HepG2 (cell line): ENCODE results near the gene TBC1D10B. TPM values are rescaled to one million over a fixed set of nuclear protein-coding genes. Genes with fewer than 3 reads are reported as not detected.
A peak's percentile ranks its signal among the peaks of the same experiment; 100 is the strongest.

ENCODE experiments used
- ATAC-seq: fragments of 200-7000 bp; cut with Tn5 transposase; 3 replicates; pipeline ENCODE4 v1.9.1; 2020; ENCODE audit warnings: mild to moderate bottlenecking, moderate library complexity
- BruUV-seq: library from RNA; stranded (reverse); fragments of 400-500 nt; replicated peaks from 2 replicates; lab custom pipeline; 2021; lab: Mats Ljungman, UMichigan
- CTCF ChIA-PET: fragments of 300-600 bp; formaldehyde crosslinking; extraction: SDS; loops from one replicate; lab custom pipeline; 2021; ENCODE audit warnings: low total read pairs, inconsistent platforms, low intra/inter-chr PET ratio; lab: Yijun Ruan, JAX
- POLR2A ChIA-PET: fragments of 350-600 bp; sonication (Branson Sonifier 250); formaldehyde crosslinking; loops from one replicate; lab custom pipeline; 2020; ENCODE audit warnings: antibody characterized with exemption, inconsistent platforms; lab: Yijun Ruan, JAX
- DNase-seq: peaks from one replicate; pipeline ENCODE4 v3.0.0-alpha.2; 2015; ENCODE audit warnings: low spot score
- FAIRE-seq: peaks from 3 replicates; lab custom pipeline; 2011; peaks lifted over from hg19 to GRCh38; lab: Jason Lieb, UNC
- H2AFZ ChIP-seq: one replicate; pipeline ENCODE4 v1.6.1; 2011; ENCODE audit warnings: low read length, inconsistent platforms
- H3K27ac ChIP-seq: fragments of 300-600 bp; 3 replicates; pipeline ENCODE4 v1.8.0; 2011; ENCODE audit warnings: mixed run types, mild to moderate bottlenecking, mixed read lengths, low read length, inconsistent platforms; ENCODE audit not compliant: insufficient read depth; ENCODE audit errors: extremely low read length
- H3K27me3 ChIP-seq, 2 experiments: fragments of 200-600 bp in 1 of 2; 2 replicates in 1 of 2; 3 replicates in 1 of 2; pipeline versions ENCODE4 v1.6.0 to v1.8.0; 2011; ENCODE audit warnings: low read length in 2 of 2, mild to moderate bottlenecking in 2 of 2, moderate library complexity in 2 of 2, inconsistent platforms in 1 of 2; ENCODE audit not compliant: insufficient read depth in 2 of 2, control insufficient read depth in 1 of 2
- H3K36me3 ChIP-seq, 2 experiments: fragments of 200-600 bp in 1 of 2; replicated peaks in 1 of 2; 2 replicates in 1 of 2; 3 replicates in 1 of 2; pipeline versions ENCODE4 v1.5.1 to v1.8.0; 2011; ENCODE audit warnings: low read length in 2 of 2, inconsistent platforms in 1 of 2; ENCODE audit not compliant: insufficient read depth in 2 of 2, control insufficient read depth in 1 of 2
- H3K4me1 ChIP-seq: 2 replicates; pipeline ENCODE4 v1.5.1; 2012; ENCODE audit warnings: low read length, inconsistent platforms; ENCODE audit not compliant: insufficient read depth
- H3K4me2 ChIP-seq: 2 replicates; pipeline ENCODE4 v1.6.0; 2011; ENCODE audit warnings: low read depth, low read length, inconsistent platforms
- H3K4me3 ChIP-seq, 3 experiments: fragments of 200-600 bp in 1 of 3; sonication (generic), shearing (Covaris generic) in 1 of 3; replicated peaks in 1 of 3; 2 replicates each; pipeline ENCODE4 v1.5.1; 2011 to 2016; ENCODE audit warnings: low read length in 3 of 3, inconsistent platforms in 2 of 3, low read depth in 2 of 3, mild to moderate bottlenecking in 2 of 3, control low read depth in 1 of 3, mixed read lengths in 1 of 3; ENCODE audit not compliant: insufficient read depth in 1 of 3
- H3K79me2 ChIP-seq: one replicate; pipeline ENCODE4 v1.6.1; 2011; ENCODE audit warnings: low read length, inconsistent platforms; ENCODE audit not compliant: insufficient read depth
- H3K9ac ChIP-seq: 2 replicates; pipeline ENCODE4 v1.6.0; 2011; ENCODE audit warnings: mild to moderate bottlenecking, low read depth, low read length, inconsistent platforms; ENCODE audit not compliant: insufficient read depth
- H3K9me3 ChIP-seq: 2 replicates; pipeline ENCODE4 v1.5.1; 2012; ENCODE audit warnings: mild to moderate bottlenecking, low read length
- H4K20me1 ChIP-seq: 2 replicates; pipeline ENCODE4 v1.6.0; 2011; ENCODE audit warnings: inconsistent platforms, mild to moderate bottlenecking, low read length, moderate library complexity; ENCODE audit not compliant: insufficient read depth
- HMGA1 ChIP-seq: sonication (generic); formaldehyde crosslinking; conservative IDR thresholded peaks from 2 replicates; pipeline ENCODE4 v1.4.0; 2020; ENCODE audit warnings: missing genetic modification reagents
- HNF4A ChIP-seq: sonication (generic); formaldehyde crosslinking; IDR thresholded peaks from 2 replicates; pipeline ENCODE4 v1.4.0; 2020; ENCODE audit warnings: missing genetic modification reagents
- KAT8 ChIP-seq: IDR thresholded peaks from 2 replicates; pipeline ENCODE4 v1.6.1; 2016; ENCODE audit warnings: missing genetic modification reagents, missing compliant biosample characterization
- KDM5B ChIP-seq: sonication (generic); formaldehyde crosslinking; IDR thresholded peaks from 2 replicates; pipeline ENCODE4 v1.4.0; 2020; ENCODE audit warnings: missing genetic modification reagents, mild to moderate bottlenecking, borderline replicate concordance
- KMT2B ChIP-seq: IDR thresholded peaks from 2 replicates; pipeline ENCODE4 v1.6.1; 2016; ENCODE audit warnings: missing genetic modification reagents, missing compliant biosample characterization
- MAZ ChIP-seq, 2 experiments: sonication (generic) in 1 of 2; formaldehyde crosslinking in 1 of 2; IDR thresholded peaks; 2 replicates each; pipeline versions ENCODE4 v1.5.0 to v1.6.1; 2012 to 2020; ENCODE audit warnings: low read depth in 2 of 2, mild to moderate bottlenecking in 2 of 2, borderline replicate concordance in 1 of 2, improper control_type of control experiment in 1 of 2, low read length in 1 of 2, missing genetic modification reagents in 1 of 2, moderate library complexity in 1 of 2
- STAG1 ChIP-seq: sonication (generic); formaldehyde crosslinking; IDR thresholded peaks from 2 replicates; pipeline ENCODE4 v1.4.0; 2020; ENCODE audit warnings: missing genetic modification reagents
- TAF15 ChIP-seq: fragments of 200-400 bp; formaldehyde crosslinking; IDR thresholded peaks from one replicate; pipeline ENCODE4 v1.6.1; 2018; ENCODE audit warnings: mild to moderate bottlenecking, low read depth, low read length; ENCODE audit not compliant: poor library complexity, severe bottlenecking
- ZNF563 ChIP-seq: sonication (generic); formaldehyde crosslinking; IDR thresholded peaks from 2 replicates; pipeline ENCODE4 v1.8.0; 2022; ENCODE audit warnings: mild to moderate bottlenecking, moderate library complexity, missing genetic modification reagents
- WGBS: methylation state at CpG from one replicate; pipeline ENCODE4 v1.1.6; 2017; ENCODE audit warnings: low lambda C conversion rate; 5-methylcytosine and 5-hydroxymethylcytosine counted together
- in situ Hi-C: cut with HindIII; loops from 2 replicates; pipeline ENCODE4 v1.10.0; 2017; ENCODE audit warnings: low pct_unique_long_range_greater_than_20kb; ENCODE audit not compliant: extremely low pct_ligation_motif_present
- intact Hi-C: fragments of 100-400 bp; cut with micrococcal nuclease; formaldehyde crosslinking; loops from one replicate; pipeline ENCODE4 v1.10.0; 2022; ENCODE audit not compliant: unreplicated experiment
- polyA plus RNA-seq, 8 experiments: library from polyadenylated mRNA; depleted of rRNA in 3 of 8; stranded (reverse) in 7 of 8; unstranded in 1 of 8; fragments of >200 nt; fragmentation: Illumina TruSeq in 4 of 8; extraction: Trizol in 4 of 8; gene quantifications; 2 replicates each; pipeline versions ENCODE4 v1.2.1 to v1.2.3, GENCODE V29; 2011 to 2016; ENCODE audit warnings: low read depth in 4 of 8, missing spikeins in 1 of 8, mixed read lengths in 1 of 8; ENCODE audit not compliant: insufficient read depth in 1 of 8
- total RNA-seq, 5 experiments: library from RNA; depleted of rRNA; stranded (reverse); fragments of >200 nt; fragmentation: Illumina TruSeq; extraction: Trizol; gene quantifications; 2 replicates each; pipeline ENCODE4 v1.2.3, GENCODE V29; 2016; ENCODE audit warnings: low read depth in 1 of 5
- TF ChIP-seq, protein P1 (sequence below): sonication (generic); formaldehyde crosslinking; IDR thresholded peaks from 2 replicates; pipeline ENCODE4 v1.9.0; 2022; ENCODE audit warnings: low read depth, missing genetic modification reagents

The TBC1D10B gene
- total and polyA plus RNA-seq, 2 of the 13 experiments (the other 11 are each of a cell fraction or from before 2014, with no cell fraction given): 15.7 to 24.8 TPM

DNA sequence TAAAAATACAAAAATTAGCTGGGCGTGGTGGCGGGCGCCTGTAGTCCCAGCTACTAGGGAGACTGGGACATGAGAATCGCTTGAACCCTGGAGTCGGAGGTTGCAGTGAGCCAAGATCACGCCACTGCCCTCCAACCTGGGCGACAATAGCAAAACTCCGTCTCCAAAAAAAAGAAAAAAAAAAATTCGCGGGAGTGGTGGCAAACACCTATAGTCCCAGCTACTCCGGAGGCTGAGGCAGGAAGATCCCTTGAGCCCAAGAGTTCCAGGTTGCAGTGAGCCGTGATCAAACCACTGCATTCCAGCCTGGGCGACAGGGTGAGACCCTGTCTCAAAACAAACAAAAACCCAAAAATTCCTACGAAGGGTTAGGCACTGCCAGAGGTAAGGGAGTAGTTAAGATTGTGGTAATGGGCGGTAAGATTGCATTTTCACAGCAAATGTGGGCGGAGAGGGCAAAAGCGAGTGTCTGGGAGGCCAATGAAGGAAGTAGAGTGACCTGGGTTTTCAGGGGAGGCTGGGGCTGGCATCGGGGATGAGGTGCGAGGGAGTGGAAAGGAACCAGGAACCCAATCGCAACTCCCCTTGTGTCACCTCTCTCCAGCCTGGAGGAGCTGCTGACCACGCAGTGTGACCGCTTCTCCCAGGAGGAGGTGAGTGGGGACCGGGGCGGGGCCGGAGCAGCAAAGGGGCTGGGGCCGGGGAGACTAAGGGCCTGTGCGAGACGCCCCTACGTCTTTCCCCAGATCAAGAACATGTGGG is 6.9 kb upstream of the TBC1D10B start (continued):
- TF ChIP-seq, protein P1, sequence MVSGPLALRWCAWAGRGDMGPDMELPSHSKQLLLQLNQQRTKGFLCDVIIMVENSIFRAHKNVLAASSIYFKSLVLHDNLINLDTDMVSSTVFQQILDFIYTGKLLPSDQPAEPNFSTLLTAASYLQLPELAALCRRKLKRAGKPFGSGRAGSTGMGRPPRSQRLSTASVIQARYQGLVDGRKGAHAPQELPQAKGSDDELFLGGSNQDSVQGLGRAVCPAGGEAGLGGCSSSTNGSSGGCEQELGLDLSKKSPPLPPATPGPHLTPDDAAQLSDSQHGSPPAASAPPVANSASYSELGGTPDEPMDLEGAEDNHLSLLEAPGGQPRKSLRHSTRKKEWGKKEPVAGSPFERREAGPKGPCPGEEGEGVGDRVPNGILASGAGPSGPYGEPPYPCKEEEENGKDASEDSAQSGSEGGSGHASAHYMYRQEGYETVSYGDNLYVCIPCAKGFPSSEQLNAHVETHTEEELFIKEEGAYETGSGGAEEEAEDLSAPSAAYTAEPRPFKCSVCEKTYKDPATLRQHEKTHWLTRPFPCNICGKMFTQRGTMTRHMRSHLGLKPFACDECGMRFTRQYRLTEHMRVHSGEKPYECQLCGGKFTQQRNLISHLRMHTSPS (CRISPR knock-in tag): no peak
- no peak for TF ChIP-seq STAG1 (CRISPR knock-in tag)

DNA sequence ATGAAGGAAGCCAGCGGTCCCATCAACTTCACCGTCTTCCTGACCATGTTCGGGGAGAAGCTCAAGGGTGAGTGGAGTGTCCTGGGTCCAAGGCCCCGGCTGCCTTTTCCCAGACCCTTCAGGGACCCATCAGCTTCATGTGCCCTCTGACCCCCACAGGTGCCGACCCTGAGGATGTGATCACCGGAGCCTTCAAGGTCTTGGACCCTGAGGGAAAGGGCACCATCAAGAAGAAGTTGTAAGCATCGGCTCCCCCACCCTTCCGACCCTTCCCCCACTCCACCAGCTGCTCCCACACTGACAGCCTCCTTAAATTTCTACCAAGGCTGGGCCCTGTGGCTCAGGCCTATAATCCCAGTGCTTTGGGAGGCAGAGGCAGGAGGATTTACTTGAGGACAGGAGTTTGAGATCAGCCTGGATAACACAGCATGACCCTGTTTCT is 6.2 kb upstream of the TBC1D10B start:
- POLR2A ChIA-PET: interaction anchor here (0.8 kb wide), 1 partner anchor 20 kb away, joined by 3 read pairs; no protein-coding TSS in a partner anchor
- in situ Hi-C loops: no loop called here
- CTCF ChIA-PET: no interaction called here
- Histone ChIP-seq H3K36me3 (no peaks in the 10 kb centered on the region), H3K9me3 (no peaks in the 10 kb centered on the region), H3K4me3 (peak overlapping the region in 1 of 3 experiments; percentile 97; a peak in 1 of 6 replicates), H3K4me2 (peak overlapping the region; percentile 97), H3K27me3 (no peaks in the 10 kb centered on the region), H3K27ac (no peak overlapping the region), H4K20me1 (no peaks in the 10 kb centered on the region), H3K4me1 (peaks cover 58% of the 10 kb centered on the region), H3K9ac (no peak overlapping the region), H2AFZ (no peak overlapping the region), H3K79me2 (peaks cover 2% of the 10 kb centered on the region)
- intact Hi-C loops: no loop called here
- FAIRE-seq (peak; percentile 4), ATAC-seq (no peak), DNase-seq (no peak)
- WGBS: 91% methylated on average over 6 of the region's 8 CpGs
- no TSS peak for BruUV-seq
- no peak for TF ChIP-seq TAF15
- no peak for TF ChIP-seq ZNF563 (CRISPR knock-in tag)
- TF ChIP-seq HNF4A (CRISPR knock-in tag): no peak
- no peak for TF ChIP-seq KAT8 (CRISPR knock-in tag)
- no peak for TF ChIP-seq HMGA1 (CRISPR knock-in tag)
- 0 out of 2 replicates have a peak, but pooled peaks have one; percentile 2 for TF ChIP-seq KDM5B
- no peak for TF ChIP-seq MAZ (IDR thresholded peaks at IDR 0.05; ENCODE audit: borderline replicate concordance, low read depth, low read length)
- TF ChIP-seq MAZ (CRISPR knock-in tag; IDR thresholded peaks at IDR 0.05; ENCODE audit: low read depth): no peak
- TF ChIP-seq KMT2B (CRISPR knock-in tag): no peak
